HCEC 1CT (cell line): ENCODE results near the gene HOXB9.
A peak's percentile ranks its signal among the peaks of the same experiment; 100 is the strongest.

Experiments
- DNase-seq: peaks from one replicate; pipeline ENCODE4 v3.0.0-alpha.2; 2017

The HOXB9 gene

GRCh38 chr17:48637323-48638260, 11.4 kb upstream of the HOXB9 start:
- DNase-seq: peak; percentile 94

- DNase-seq: peak; percentile 74
Measured at GRCh38 chr17:48636177-48637018, 10.2 kb upstream of the HOXB9 start.

GRCh38 chr17:48634493-48635208, 8.5 kb upstream of the HOXB9 start:
- no peak for DNase-seq

GRCh38 chr17:48633266-48633677, 7.1 kb upstream of the HOXB9 start:
- no peak for DNase-seq

- DNase-seq: no peak
Measured at GRCh38 chr17:48632579-48633265, 6.6 kb upstream of the HOXB9 start.

GRCh38 chr17:48631693-48632578, 5.8 kb upstream of the HOXB9 start:
- DNase-seq: no peak

GRCh38 chr17:48630925-48631692, 5.0 kb upstream of the HOXB9 start:
- no peak for DNase-seq

GRCh38 chr17:48630009-48630924, 4.1 kb upstream of the HOXB9 start:
- no peak for DNase-seq

GRCh38 chr17:48629411-48629759, 3.2 kb upstream of the HOXB9 start:
- DNase-seq: no peak

- no peak for DNase-seq
Measured at GRCh38 chr17:48628649-48629410, 2.7 kb upstream of the HOXB9 start.

- DNase-seq: no peak
Measured at GRCh38 chr17:48627623-48628521, 1.7 kb upstream of the HOXB9 start.

GRCh38 chr17:48627118-48627597, 1.0 kb upstream of the HOXB9 start:
- no peak for DNase-seq

- DNase-seq: no peak
Measured at GRCh38 chr17:48625495-48626244, 488 bp downstream of the HOXB9 start.

- DNase-seq: no peak
Measured at GRCh38 chr17:48624544-48625494, 1.3 kb downstream of the HOXB9 start.

- no peak for DNase-seq
Measured at GRCh38 chr17:48624118-48624517, 2.0 kb downstream of the HOXB9 start.

GRCh38 chr17:48623583-48623982, 2.6 kb downstream of the HOXB9 start:
- no peak for DNase-seq
